ENCODE measurements around the gene SOBP.

Gene SOBP

DNA sequence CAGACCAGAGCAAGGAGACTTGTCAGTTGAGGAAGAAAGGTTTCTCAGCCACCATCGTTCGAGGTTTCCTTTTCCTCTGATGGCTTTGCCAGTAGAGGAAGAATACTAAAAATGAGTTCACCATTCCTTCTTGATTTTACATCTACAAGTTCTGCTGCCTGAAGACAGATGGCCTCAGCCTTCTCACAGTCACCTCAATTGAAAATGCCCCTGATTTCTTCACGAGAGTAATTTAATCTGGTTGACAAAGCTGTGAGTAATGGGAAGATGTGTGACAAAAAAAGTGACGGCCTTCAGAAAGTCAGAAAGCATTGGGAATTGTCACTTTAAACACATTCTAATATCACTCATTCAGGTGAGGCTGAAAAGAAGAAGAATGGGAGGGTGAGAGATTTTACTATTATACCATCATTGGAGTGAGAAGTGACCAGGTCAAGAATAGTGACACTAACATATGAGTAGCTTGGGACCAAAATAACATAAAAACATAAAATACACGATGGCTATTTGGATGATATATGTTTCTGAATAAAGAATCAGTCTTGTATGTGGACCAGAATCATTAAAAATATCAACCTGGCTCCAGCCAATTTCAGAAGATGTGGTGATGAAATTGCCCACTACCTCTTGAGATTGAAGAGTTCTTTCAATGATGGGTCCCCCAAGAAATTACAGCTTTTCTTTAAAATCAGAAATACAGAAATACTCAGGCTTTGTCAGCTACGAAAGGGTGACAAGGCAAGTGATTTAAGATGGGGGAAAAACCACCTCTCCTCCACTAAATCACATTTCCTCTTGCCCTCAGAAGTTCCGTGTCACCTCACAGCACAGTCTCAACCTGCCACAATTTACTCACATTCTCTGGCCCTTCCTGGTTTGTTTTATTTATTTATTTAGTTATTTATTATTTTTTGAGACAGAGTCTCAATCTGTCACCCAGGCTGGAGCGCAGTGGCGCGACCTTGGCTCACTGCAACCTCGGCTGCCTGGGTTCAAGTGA is 147.7 kb downstream of the SOBP start:
- ATAC-seq: no peak
- TF ChIP-seq ESRRG (CRISPR knock-in tag; IDR thresholded peaks at IDR 0.05): no peak
- no peak for TF ChIP-seq ARNTL (CRISPR knock-in tag; IDR thresholded peaks at IDR 0.05; ENCODE audit: borderline replicate concordance, low read depth)
- no peak for TF ChIP-seq BACH2 (CRISPR knock-in tag; IDR thresholded peaks at IDR 0.05; ENCODE audit: borderline replicate concordance)
- no peak for TF ChIP-seq ZNF565 (CRISPR knock-in tag; conservative IDR thresholded peaks at IDR 0.05; ENCODE audit: low read depth)
- TF ChIP-seq ZNF70 (CRISPR knock-in tag; IDR thresholded peaks at IDR 0.05): no peak
- TF ChIP-seq GLIS3 (CRISPR knock-in tag; IDR thresholded peaks at IDR 0.05): no peak
- no peak for TF ChIP-seq ZFP30 (CRISPR knock-in tag; IDR thresholded peaks at IDR 0.05)
- TF ChIP-seq TOX (CRISPR knock-in tag; IDR thresholded peaks at IDR 0.05; ENCODE audit: borderline replicate concordance): no peak
- no peak for TF ChIP-seq ZC3H10 (CRISPR knock-in tag; IDR thresholded peaks at IDR 0.05)
- TF ChIP-seq ZNF8 (CRISPR knock-in tag; IDR thresholded peaks at IDR 0.05): no peak
- no peak for TF ChIP-seq ISL1 (CRISPR knock-in tag; IDR thresholded peaks at IDR 0.05)
- TF ChIP-seq, protein P1, sequence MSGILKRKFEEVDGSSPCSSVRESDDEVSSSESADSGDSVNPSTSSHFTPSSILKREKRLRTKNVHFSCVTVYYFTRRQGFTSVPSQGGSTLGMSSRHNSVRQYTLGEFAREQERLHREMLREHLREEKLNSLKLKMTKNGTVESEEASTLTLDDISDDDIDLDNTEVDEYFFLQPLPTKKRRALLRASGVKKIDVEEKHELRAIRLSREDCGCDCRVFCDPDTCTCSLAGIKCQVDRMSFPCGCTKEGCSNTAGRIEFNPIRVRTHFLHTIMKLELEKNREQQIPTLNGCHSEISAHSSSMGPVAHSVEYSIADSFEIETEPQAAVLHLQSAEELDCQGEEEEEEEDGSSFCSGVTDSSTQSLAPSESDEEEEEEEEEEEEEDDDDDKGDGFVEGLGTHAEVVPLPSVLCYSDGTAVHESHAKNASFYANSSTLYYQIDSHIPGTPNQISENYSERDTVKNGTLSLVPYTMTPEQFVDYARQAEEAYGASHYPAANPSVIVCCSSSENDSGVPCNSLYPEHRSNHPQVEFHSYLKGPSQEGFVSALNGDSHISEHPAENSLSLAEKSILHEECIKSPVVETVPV (CRISPR knock-in tag; IDR thresholded peaks at IDR 0.05): no peak

GRCh38 chr6:107638493-107638892 is 148.6 kb downstream of the SOBP start:
- ATAC-seq: no peak
- no peak for TF ChIP-seq TCF4 (CRISPR knock-in tag; IDR thresholded peaks at IDR 0.05; ENCODE audit: borderline replicate concordance)
- no peak for TF ChIP-seq BACH2 (CRISPR knock-in tag; IDR thresholded peaks at IDR 0.05; ENCODE audit: borderline replicate concordance)

GRCh38 chr6:107639511-107639910 is 149.6 kb downstream of the SOBP start:
- ATAC-seq: no peak

More at GRCh38 chr6:107639511-107639910, 149.6 kb downstream of the SOBP start:
- TF ChIP-seq PPARA (CRISPR knock-in tag; IDR thresholded peaks at IDR 0.05; ENCODE audit: borderline replicate concordance) (no peak), ZC3H10 (CRISPR knock-in tag; IDR thresholded peaks at IDR 0.05) (no peak), RARB (CRISPR knock-in tag; IDR thresholded peaks at IDR 0.05) (no peak), ZFP30 (CRISPR knock-in tag; IDR thresholded peaks at IDR 0.05) (no peak), OSR1 (CRISPR knock-in tag; IDR thresholded peaks at IDR 0.05) (no peak), ZNF565 (CRISPR knock-in tag; conservative IDR thresholded peaks at IDR 0.05; ENCODE audit: low read depth) (no peak), ISL1 (CRISPR knock-in tag; IDR thresholded peaks at IDR 0.05) (no peak), ZFP3 (CRISPR knock-in tag; IDR thresholded peaks at IDR 0.05) (no peak), ARNTL (CRISPR knock-in tag; IDR thresholded peaks at IDR 0.05; ENCODE audit: borderline replicate concordance, low read depth) (no peak), CSDC2 (CRISPR knock-in tag; IDR thresholded peaks at IDR 0.05) (no peak), SNAI2 (CRISPR knock-in tag; IDR thresholded peaks at IDR 0.05) (no peak), TSHZ2 (CRISPR knock-in tag; IDR thresholded peaks at IDR 0.05) (no peak), BACH2 (CRISPR knock-in tag; IDR thresholded peaks at IDR 0.05; ENCODE audit: borderline replicate concordance) (no peak), GLIS3 (CRISPR knock-in tag; IDR thresholded peaks at IDR 0.05) (no peak), PATZ1 (CRISPR knock-in tag; IDR thresholded peaks at IDR 0.05; ENCODE audit: borderline replicate concordance) (no peak)
- TF ChIP-seq, protein P2, sequence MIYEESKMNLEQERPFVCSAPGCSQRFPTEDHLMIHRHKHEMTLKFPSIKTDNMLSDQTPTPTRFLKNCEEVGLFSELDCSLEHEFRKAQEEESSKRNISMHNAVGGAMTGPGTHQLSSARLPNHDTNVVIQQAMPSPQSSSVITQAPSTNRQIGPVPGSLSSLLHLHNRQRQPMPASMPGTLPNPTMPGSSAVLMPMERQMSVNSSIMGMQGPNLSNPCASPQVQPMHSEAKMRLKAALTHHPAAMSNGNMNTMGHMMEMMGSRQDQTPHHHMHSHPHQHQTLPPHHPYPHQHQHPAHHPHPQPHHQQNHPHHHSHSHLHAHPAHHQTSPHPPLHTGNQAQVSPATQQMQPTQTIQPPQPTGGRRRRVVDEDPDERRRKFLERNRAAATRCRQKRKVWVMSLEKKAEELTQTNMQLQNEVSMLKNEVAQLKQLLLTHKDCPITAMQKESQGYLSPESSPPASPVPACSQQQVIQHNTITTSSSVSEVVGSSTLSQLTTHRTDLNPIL (CRISPR knock-in tag; IDR thresholded peaks at IDR 0.05; ENCODE audit: low read depth): no peak

All from SK-N-SH treated with all-trans-retinoic acid at 6 μM for 48 hours (cell line).